ENCODE data around the gene FMN1. TPM values are rescaled to one million over a fixed set of nuclear protein-coding genes. Genes with fewer than 3 reads are reported as not detected.

FMN1 gene
- total RNA-seq, 4 donors from 2014 or later = 5.1 to 13.3 (median 9.0) TPM

DNA sequence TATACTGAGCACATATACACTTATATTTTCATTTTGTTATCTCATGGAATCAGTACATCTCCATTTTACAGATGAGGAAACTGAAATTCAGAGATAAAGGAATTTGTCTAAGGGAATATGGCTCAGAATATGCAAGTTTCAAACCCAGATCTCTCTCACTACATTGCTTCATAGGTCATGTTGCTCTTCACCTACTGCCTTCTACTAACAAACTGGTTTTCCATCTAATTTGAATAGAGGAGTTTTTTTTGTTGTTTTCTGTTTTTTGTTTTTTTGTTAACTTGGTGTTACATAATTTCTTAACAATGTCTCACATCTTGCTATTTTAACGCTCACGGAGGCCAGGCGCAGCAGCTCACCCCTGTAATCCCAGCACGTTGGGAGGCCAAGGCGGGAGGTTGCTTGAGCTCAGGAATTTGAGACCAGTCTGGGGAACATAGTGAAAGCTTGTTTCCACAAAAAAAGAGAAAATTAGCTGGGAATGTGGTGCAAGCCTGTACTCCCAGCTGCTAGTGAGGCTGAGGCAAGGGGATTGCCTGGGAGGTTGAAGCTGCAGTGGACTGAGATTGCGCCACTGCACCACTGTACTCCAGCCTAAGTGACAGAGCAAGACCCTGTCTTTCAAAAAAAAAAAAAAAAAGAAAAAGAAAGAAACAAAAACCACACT, 37.0 kb downstream of the FMN1 start:
- TF ChIP-seq POLR2AphosphoS5 (IDR thresholded peaks at IDR 0.05) (no peak), POLR2A (IDR thresholded peaks at IDR 0.05) (no peak), EP300 (IDR thresholded peaks at IDR 0.05) (no peak)
- TF ChIP-seq, protein P1, sequence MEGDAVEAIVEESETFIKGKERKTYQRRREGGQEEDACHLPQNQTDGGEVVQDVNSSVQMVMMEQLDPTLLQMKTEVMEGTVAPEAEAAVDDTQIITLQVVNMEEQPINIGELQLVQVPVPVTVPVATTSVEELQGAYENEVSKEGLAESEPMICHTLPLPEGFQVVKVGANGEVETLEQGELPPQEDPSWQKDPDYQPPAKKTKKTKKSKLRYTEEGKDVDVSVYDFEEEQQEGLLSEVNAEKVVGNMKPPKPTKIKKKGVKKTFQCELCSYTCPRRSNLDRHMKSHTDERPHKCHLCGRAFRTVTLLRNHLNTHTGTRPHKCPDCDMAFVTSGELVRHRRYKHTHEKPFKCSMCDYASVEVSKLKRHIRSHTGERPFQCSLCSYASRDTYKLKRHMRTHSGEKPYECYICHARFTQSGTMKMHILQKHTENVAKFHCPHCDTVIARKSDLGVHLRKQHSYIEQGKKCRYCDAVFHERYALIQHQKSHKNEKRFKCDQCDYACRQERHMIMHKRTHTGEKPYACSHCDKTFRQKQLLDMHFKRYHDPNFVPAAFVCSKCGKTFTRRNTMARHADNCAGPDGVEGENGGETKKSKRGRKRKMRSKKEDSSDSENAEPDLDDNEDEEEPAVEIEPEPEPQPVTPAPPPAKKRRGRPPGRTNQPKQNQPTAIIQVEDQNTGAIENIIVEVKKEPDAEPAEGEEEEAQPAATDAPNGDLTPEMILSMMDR (IDR thresholded peaks at IDR 0.05) = no peak
- peaks cover 0 to 5% (median 0%) of the 10 kb centered on the region in 3 donors for H3K4me1 ChIP-seq
- no peaks in the 10 kb centered on the region for H3K9me3 ChIP-seq
- H3K4me3 ChIP-seq = no peak overlapping the region
- H3K36me3 ChIP-seq = no peaks in the 10 kb centered on the region
- H3K27me3 ChIP-seq = no peaks in the 10 kb centered on the region
- 93 to 100% methylated on average over 2 to 6 of the region's 6 CpGs for WGBS, 2 donors (ENCODE audit: low coverage in 1 of 2)
- no peak for ATAC-seq
- H3K27ac ChIP-seq = no peak overlapping the region

DNA sequence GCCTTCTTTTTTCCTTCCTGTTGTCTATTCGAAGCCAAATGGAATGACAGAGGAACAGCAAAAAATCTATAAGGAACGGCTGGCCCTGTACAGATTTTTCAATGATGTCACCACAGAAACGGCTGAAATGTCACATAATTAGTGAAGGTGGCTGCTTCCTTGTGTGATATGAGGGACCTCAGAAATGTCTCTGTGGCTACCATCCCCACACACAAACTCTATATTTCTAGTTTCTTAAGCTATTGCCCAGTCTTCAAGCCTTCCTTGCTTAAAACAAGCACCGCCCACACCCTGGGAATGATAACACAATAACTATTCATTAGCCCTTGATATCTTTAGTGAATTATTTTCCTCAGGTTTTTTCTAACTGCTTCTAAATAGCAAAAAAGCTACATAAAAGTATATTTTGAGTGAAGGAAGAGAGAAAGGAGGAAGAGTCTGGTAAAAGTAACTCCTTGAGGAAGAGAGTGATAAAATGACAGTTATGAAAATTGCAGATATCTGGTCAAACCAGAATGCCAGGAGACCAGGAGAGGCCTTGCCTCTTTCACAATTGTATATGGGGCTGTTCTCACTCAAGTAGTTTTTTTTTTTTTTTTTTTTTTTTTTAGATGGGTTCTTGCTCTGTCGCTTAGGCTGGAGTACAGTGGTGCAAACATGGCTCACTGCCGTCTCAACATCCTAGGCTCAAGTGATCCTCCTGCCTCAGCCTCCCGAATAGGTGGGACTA, 38.7 kb downstream of the FMN1 start:
- 89 to 90% methylated on average over 3 to 7 of the region's 7 CpGs for WGBS, 2 donors (ENCODE audit: low coverage in 1 of 2)
- no peak for TF ChIP-seq POLR2A (IDR thresholded peaks at IDR 0.05)
- no peaks in the 10 kb centered on the region for H3K27me3 ChIP-seq
- no peak overlapping the region for H3K4me3 ChIP-seq
- H3K4me1 ChIP-seq = peaks cover 0 to 3% (median 0%) of the 10 kb centered on the region in 3 donors
- H3K36me3 ChIP-seq = no peaks in the 10 kb centered on the region
- ATAC-seq = no peak
- H3K9me3 ChIP-seq = no peaks in the 10 kb centered on the region
- H3K27ac ChIP-seq = no peak overlapping the region

DNA sequence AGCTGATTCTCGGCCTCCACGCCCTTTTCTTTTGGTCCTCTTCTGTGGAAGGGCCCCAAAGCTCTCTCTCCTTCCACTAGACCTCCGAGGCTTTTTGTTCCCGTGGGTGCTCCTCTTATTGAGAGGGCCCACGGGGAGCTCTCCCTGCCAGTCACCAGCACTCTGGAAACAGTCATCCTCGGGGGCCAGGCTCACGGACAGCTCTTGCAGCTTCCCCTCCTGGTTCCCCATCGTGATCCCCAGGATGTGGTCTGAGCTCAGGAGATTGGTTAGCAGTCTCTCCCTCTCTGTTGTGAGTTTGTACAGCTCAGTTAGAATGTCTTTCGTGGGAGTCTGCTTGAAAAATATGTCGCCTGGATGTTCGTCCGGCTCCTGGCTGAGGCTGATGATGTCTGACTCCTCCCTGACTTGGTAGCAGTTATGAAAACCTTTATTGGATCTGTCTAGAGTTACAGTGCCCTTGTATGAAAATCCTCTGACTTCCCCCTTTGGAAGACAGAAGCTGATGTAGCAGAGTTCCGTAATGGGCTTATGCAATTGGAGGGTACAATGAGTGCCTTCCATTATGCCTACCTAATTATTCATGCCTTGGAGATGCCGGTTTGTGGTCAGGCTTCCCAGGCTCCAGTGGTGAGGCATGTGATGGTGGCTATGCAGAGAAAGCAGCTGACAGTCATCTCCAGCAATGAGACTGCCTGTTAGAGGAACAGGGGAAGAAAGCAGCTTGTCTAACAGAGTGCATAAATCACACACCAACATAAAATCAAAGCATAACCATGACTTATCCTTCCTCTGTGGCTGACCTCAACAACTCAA, 40.0 kb downstream of the FMN1 start:
- no peaks in the 10 kb centered on the region for H3K27me3 ChIP-seq
- TF ChIP-seq POLR2A (IDR thresholded peaks at IDR 0.05) (no peak), POLR2AphosphoS5 (IDR thresholded peaks at IDR 0.05) (no peak), EP300 (IDR thresholded peaks at IDR 0.05) (no peak)
- TF ChIP-seq, protein P1 (IDR thresholded peaks at IDR 0.05) = no peak
- peak; percentile 70 for ATAC-seq
- WGBS, 2 donors (ENCODE audit: low coverage in 1 of 2) = 64 to 73% methylated on average over 7 to 10 of the region's 14 CpGs
- H3K4me1 ChIP-seq = no peaks in the 10 kb centered on the region
- H3K4me3 ChIP-seq = peak overlapping the region in 1 of 2 donors; percentile 31
- no peaks in the 10 kb centered on the region for H3K36me3 ChIP-seq
- H3K27ac ChIP-seq = peak overlapping the region in 2 of 4 donors; percentile 37 to 56
- no peaks in the 10 kb centered on the region for H3K9me3 ChIP-seq

DNA sequence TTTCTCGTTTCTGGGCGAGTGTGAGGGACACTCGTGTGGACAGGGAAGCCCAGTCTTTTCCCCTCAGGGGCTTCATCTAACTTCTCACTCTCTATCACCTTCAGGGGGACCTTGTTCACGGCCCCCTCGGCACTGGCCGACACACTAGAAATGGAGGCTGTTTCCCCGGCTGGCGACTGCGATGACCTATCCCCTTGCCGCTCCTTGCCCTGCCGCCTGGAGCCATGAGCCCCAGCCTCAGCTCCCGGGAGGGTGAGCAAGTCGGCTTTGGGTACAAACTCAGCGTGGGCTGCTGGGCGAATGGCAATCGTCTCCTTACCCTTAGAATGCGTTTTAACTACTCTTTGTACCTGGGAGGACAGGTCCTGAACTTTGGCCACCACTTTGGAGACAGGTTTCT, 41.0 kb downstream of the FMN1 start:
- no peak for ATAC-seq
- TF ChIP-seq POLR2AphosphoS5 (IDR thresholded peaks at IDR 0.05) (no peak), POLR2A (IDR thresholded peaks at IDR 0.05) (no peak), EP300 (IDR thresholded peaks at IDR 0.05) (no peak)
- TF ChIP-seq, protein P1 (IDR thresholded peaks at IDR 0.05) = no peak

DNA sequence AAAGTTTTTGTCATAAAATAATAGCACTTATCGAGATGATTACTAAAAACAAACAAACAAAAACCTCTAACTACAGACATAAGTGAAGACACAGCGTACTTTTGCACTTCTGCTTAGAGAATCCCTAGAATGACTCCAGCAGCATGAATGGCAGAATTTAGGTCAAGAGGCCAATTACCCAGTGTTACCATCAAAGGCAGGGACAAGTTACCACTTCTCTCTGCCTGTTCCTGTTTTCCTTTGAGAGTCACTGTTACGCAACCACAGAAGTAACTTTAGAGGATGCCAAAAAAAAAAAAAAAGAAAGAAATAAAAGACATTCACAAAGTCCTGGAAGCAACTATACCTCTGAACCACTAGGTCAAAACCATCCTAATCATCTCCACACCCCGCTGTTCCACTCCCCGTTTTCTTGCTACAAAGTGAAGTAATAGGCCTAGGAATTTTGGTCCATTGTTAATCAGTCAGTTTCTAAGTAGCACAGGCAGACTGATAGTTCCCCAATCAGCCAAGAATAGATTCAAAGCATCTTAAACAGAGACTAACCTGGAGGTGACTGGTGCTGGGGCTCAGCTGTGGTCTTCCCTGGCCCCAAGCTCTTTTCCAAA, 41.9 kb downstream of the FMN1 start:
- H3K4me1 ChIP-seq = no peaks in the 10 kb centered on the region
- H3K27ac ChIP-seq = peak overlapping the region in 2 of 4 donors; percentile 22 to 56
- H3K9me3 ChIP-seq = no peaks in the 10 kb centered on the region
- no peaks in the 10 kb centered on the region for H3K27me3 ChIP-seq
- TF ChIP-seq, protein P1 (IDR thresholded peaks at IDR 0.05) = no peak
- TF ChIP-seq POLR2A (IDR thresholded peaks at IDR 0.05) (no peak), EP300 (IDR thresholded peaks at IDR 0.05) (no peak), POLR2AphosphoS5 (IDR thresholded peaks at IDR 0.05) (peak; percentile 41)
- no peaks in the 10 kb centered on the region for H3K36me3 ChIP-seq
- WGBS, 2 donors (ENCODE audit: low coverage in 1 of 2) = 69 to 75% methylated on average over 5 of the region's 5 CpGs
- peak overlapping the region in 1 of 2 donors; percentile 31 for H3K4me3 ChIP-seq
- ATAC-seq = peak; percentile 30

More for the DNA sequence above, 41.0 kb downstream of the FMN1 start:
- Histone ChIP-seq H3K9me3 (no peaks in the 10 kb centered on the region), H3K27me3 (no peaks in the 10 kb centered on the region), H3K36me3 (no peaks in the 10 kb centered on the region), H3K27ac (peak overlapping the region in 2 of 4 donors; percentile 22 to 56), H3K4me1 (no peaks in the 10 kb centered on the region), H3K4me3 (peak overlapping the region in 1 of 2 donors; percentile 31)
- 94% methylated on average over 10 to 14 of the region's 17 CpGs for WGBS, 2 donors (ENCODE audit: low coverage in 1 of 2)
